Adrenal gland (tissue), 12 donors: ENCODE results near the gene FGFBP2. TPM values are rescaled to one million over a fixed set of nuclear protein-coding genes. Genes with fewer than 3 reads are reported as not detected.

ENCODE experiments used
- DNase-seq, 7 donors: peaks; one replicate each; pipeline ENCODE4 v3.0.0-alpha.2; 2019 to 2020
- H3K27ac ChIP-seq, 5 donors: fragments of 200-600 bp; sonication (generic) in 4 of 5; 1 replicate in 3 of 5; 2 replicates in 2 of 5; pipeline versions ENCODE4 v1.5.1 to v1.8.0; 2016 to 2020; ENCODE audit warnings: mild to moderate bottlenecking in 1 of 5
- H3K27me3 ChIP-seq: fragments of 200-600 bp; 2 replicates; pipeline ENCODE4 v1.8.0; 2021
- H3K36me3 ChIP-seq, 2 donors: fragments of 200-600 bp; replicated peaks in 1 of 2; 1 replicate in 1 of 2; 2 replicates in 1 of 2; pipeline versions ENCODE4 v1.5.1 to v1.8.0; 2018 to 2022
- H3K4me1 ChIP-seq, 2 donors: fragments of 200-600 bp; replicated peaks in 1 of 2; 1 replicate in 1 of 2; 2 replicates in 1 of 2; pipeline versions ENCODE4 v1.5.1 to v1.8.0; 2018 to 2021
- H3K4me3 ChIP-seq, 4 donors: fragments of 200-600 bp; sonication (generic) in 3 of 4; one replicate each; pipeline ENCODE4 v1.5.1; 2016 to 2018
- H3K9me3 ChIP-seq, 3 donors: fragments of 200-600 bp; sonication (generic) in 1 of 3; replicated peaks in 1 of 3; 1 replicate in 2 of 3; 2 replicates in 1 of 3; pipeline versions ENCODE4 v1.5.1 to v1.8.0; 2016 to 2021
- CTCF ChIP-seq, 6 experiments: fragments of 450-650 bp in 4 of 6; fragments of 200-600 bp in 2 of 6; sonication (generic) in 1 of 6; IDR thresholded peaks; 1 replicate in 5 of 6; 2 replicates in 1 of 6; pipeline versions ENCODE4 v1.5.1 to v1.8.0; 2016 to 2021; ENCODE audit warnings: antibody characterized with exemption in 6 of 6, mild to moderate bottlenecking in 2 of 6, moderate library complexity in 1 of 6
- POLR2A ChIP-seq, 2 donors: fragments of 450-650 bp; IDR thresholded peaks; one replicate each; pipeline ENCODE4 v1.6.1; 2017; ENCODE audit warnings: antibody characterized with exemption in 2 of 2, mild to moderate bottlenecking in 2 of 2, moderate library complexity in 1 of 2
- whole genome bisulfite sequencing, 4 donors: extraction: QIAGEN DNeasy Blood & Tissue Kit in 2 of 4; methylation state at CpG; one replicate each; pipeline versions ENCODE4 v1.1.5 to v1.1.7; 2013 to 2017; 5-methylcytosine and 5-hydroxymethylcytosine counted together
- intact Hi-C, 2 donors: fragments of 100-400 bp; cut with DNase I; formaldehyde crosslinking; loops; one replicate each; pipeline versions ENCODE4 v1.14.1 to v1.15.0; 2022 to 2023
- polyA plus RNA-seq, 3 donors: library from polyadenylated mRNA; stranded (reverse); fragments of 200-250 nt in 2 of 3; fragments of 350-450 nt in 1 of 3; fragmentation: Illumina TruSeq in 1 of 3; extraction: RNeasy Lipid Tissue Mini Kit (QIAGEN cat#74804) in 1 of 3; gene quantifications; one replicate each; pipeline ENCODE4 v1.2.3, GENCODE V29; 2013 to 2014
- total RNA-seq, 9 donors: library from RNA; depleted of rRNA in 4 of 9; stranded (reverse); fragments of >200 nt in 4 of 9; fragments of 120-200 nt in 1 of 9; fragmentation: NEBNext Ultra II Directional in 1 of 9; extraction: Animal tissue kit (Norgen Biotek cat#: 25700) in 1 of 9; gene quantifications; one replicate each; pipeline versions ENCODE4 v1.1.0 to v1.2.4, GENCODE V29; 2013 to 2023
- donor health status: healthy with polysubstance abuse.
- donor health status: Bipolar disorder and iron deficiency.
- donor health status: DM: yes; HTN: yes; CAD: no.
- donor health status: DM: no; HTN: no; CAD: no.
- donor health status: DM: no; HTN: no; CAD: no.
- donor health status: DM: yes; HTN: yes; CAD: no.

Gene FGFBP2
- total and polyA plus RNA-seq, 12 donors, result 0.26 to 2.9 (median 0.94) TPM; not detected in 2

GRCh38 chr4:15938182-15938581 lies 24.8 kb downstream of the FGFBP2 start:
- H3K4me3 ChIP-seq, result no peak overlapping the region
- 30 to 36% (median 34%) methylated on average over 6 to 8 of the region's 8 CpGs for WGBS, 4 donors
- no peaks in the 10 kb centered on the region for H3K9me3 ChIP-seq
- no peak for TF ChIP-seq CTCF (IDR thresholded peaks at IDR 0.05)
- TF ChIP-seq POLR2A (IDR thresholded peaks at IDR 0.05), result no peak
- H3K27ac ChIP-seq, result no peak overlapping the region
- no peaks in the 10 kb centered on the region for H3K4me1 ChIP-seq
- intact Hi-C loops, result no loop called here
- no peaks in the 10 kb centered on the region for H3K27me3 ChIP-seq
- DNase-seq, result no peak
- no peaks in the 10 kb centered on the region for H3K36me3 ChIP-seq

DNA sequence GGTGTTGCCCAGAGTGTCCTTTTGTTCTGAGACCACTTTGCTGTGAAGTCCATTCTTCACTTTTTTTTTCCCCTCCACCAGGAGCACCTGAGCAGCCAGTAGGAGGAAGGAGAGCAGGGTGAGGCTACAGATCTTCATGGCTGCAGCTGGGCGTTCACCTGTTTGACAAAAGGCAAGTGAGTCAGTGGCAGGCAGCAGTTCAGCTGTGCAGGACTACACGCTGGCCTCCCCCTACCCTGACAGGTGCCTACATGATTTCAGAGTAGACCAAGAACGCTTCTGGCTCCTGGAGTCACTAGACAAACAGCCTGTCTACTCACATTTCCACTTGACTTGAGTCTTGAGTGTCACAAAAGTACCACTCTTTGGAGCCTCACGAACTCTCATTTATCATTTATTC lies 26.5 kb downstream of the FGFBP2 start:
- WGBS, 4 donors, result 52 to 88% (median 75%) methylated on average over 4 of the region's 4 CpGs
- Histone ChIP-seq H3K36me3 (no peaks in the 10 kb centered on the region), H3K9me3 (no peaks in the 10 kb centered on the region), H3K27ac (no peak overlapping the region), H3K27me3 (no peaks in the 10 kb centered on the region), H3K4me1 (no peaks in the 10 kb centered on the region), H3K4me3 (no peak overlapping the region)
- no peak for DNase-seq
- TF ChIP-seq CTCF (IDR thresholded peaks at IDR 0.05) (no peak), POLR2A (IDR thresholded peaks at IDR 0.05) (no peak)
- intact Hi-C loops, result no loop called here

GRCh38 chr4:15935504-15936402 lies 27.2 kb downstream of the FGFBP2 start:
- Histone ChIP-seq H3K4me3 (no peak overlapping the region), H3K27ac (no peak overlapping the region), H3K36me3 (no peaks in the 10 kb centered on the region), H3K9me3 (no peaks in the 10 kb centered on the region), H3K27me3 (no peaks in the 10 kb centered on the region), H3K4me1 (no peaks in the 10 kb centered on the region)
- TF ChIP-seq POLR2A (IDR thresholded peaks at IDR 0.05) (no peak), CTCF (IDR thresholded peaks at IDR 0.05) (no peak)
- 58 to 66% (median 64%) methylated on average over 10 of the region's 10 CpGs for WGBS, 4 donors
- intact Hi-C loops, result no loop called here
- DNase-seq, result no peak

GRCh38 chr4:15934259-15934658 lies 28.7 kb downstream of the FGFBP2 start:
- no peaks in the 10 kb centered on the region for H3K27me3 ChIP-seq
- TF ChIP-seq CTCF (IDR thresholded peaks at IDR 0.05), result no peak
- no peak for TF ChIP-seq POLR2A (IDR thresholded peaks at IDR 0.05)
- no peak overlapping the region for H3K27ac ChIP-seq
- H3K36me3 ChIP-seq, result no peaks in the 10 kb centered on the region
- DNase-seq, result no peak
- 59 to 67% (median 65%) methylated on average over 3 of the region's 3 CpGs for WGBS, 4 donors
- no peak overlapping the region for H3K4me3 ChIP-seq
- H3K4me1 ChIP-seq, result no peaks in the 10 kb centered on the region
- H3K9me3 ChIP-seq, result no peaks in the 10 kb centered on the region
- intact Hi-C loops, result no loop called here
